ENCODE results near the gene ZNF689.
"Not testable (repeated sequence)": the region's sequence is repeated elsewhere in the genome, so short reads cannot be mapped to it uniquely, and the experiment has no call there.

Gene ZNF689

GRCh38 chr16:30609926-30610839 is at the start of gene ZNF689:
Gene ZNF689, minus strand, starts transcription at chr16:30610389. Its CDS starts 348 bp downstream, at chr16:30610041.
- peak; percentile 99 for DNase-seq (ENCODE audit: low read depth, low spot score)

- DNase-seq (ENCODE audit: low read depth, low spot score) = peak; percentile 99
Measured at GRCh38 chr16:30658731-30659506, 48.7 kb upstream of the ZNF689 start.

GRCh38 chr16:30657866-30658730 is 47.9 kb upstream of the ZNF689 start, which contains the start of gene FBRS:
Gene FBRS, plus strand, starts transcription at chr16:30658431. Its CDS starts 1,088 bp downstream, at chr16:30659519.
- peak; percentile 100 for DNase-seq (ENCODE audit: low read depth, low spot score)

GRCh38 chr16:30656974-30657865 is 47.0 kb upstream of the ZNF689 start:
- no peak for DNase-seq (ENCODE audit: low read depth, low spot score)

GRCh38 chr16:30656388-30656787 is 46.2 kb upstream of the ZNF689 start:
- DNase-seq (ENCODE audit: low read depth, low spot score) = no peak

- no peak for DNase-seq (ENCODE audit: low read depth, low spot score)
Measured at GRCh38 chr16:30655815-30656347, 45.7 kb upstream of the ZNF689 start.

GRCh38 chr16:30654856-30655255 is 44.7 kb upstream of the ZNF689 start:
- no peak for DNase-seq (ENCODE audit: low read depth, low spot score)

- no peak for DNase-seq (ENCODE audit: low read depth, low spot score)
Measured at GRCh38 chr16:30652718-30653117, 42.5 kb upstream of the ZNF689 start.

GRCh38 chr16:30652005-30652296 is 41.8 kb upstream of the ZNF689 start:
- DNase-seq (ENCODE audit: low read depth, low spot score) = no peak

GRCh38 chr16:30651124-30652004 is 41.2 kb upstream of the ZNF689 start:
- DNase-seq (ENCODE audit: low read depth, low spot score) = peak; percentile 31

- DNase-seq (ENCODE audit: low read depth, low spot score) = peak; percentile 100
Measured at GRCh38 chr16:30650369-30651123, 40.4 kb upstream of the ZNF689 start, which contains the start of gene PRR14. Gene PRR14, plus strand, starts transcription at chr16:30650960. Its CDS starts 686 bp downstream, at chr16:30651646.

- no peak for DNase-seq (ENCODE audit: low read depth, low spot score)
Measured at GRCh38 chr16:30649725-30650368, 39.7 kb upstream of the ZNF689 start.

GRCh38 chr16:30647274-30647571 is 37.0 kb upstream of the ZNF689 start:
- no peak for DNase-seq (ENCODE audit: low read depth, low spot score)

GRCh38 chr16:30645727-30646126 is 35.5 kb upstream of the ZNF689 start:
- DNase-seq (ENCODE audit: low read depth, low spot score) = no peak

- no peak for DNase-seq (ENCODE audit: low read depth, low spot score)
Measured at GRCh38 chr16:30644334-30644830, 34.2 kb upstream of the ZNF689 start.

- no peak for DNase-seq (ENCODE audit: low read depth, low spot score)
Measured at GRCh38 chr16:30641378-30641982, 31.3 kb upstream of the ZNF689 start.

GRCh38 chr16:30637944-30638343 is 27.8 kb upstream of the ZNF689 start:
- peak; percentile 32 for DNase-seq (ENCODE audit: low read depth, low spot score)

- not testable (repeated sequence) for DNase-seq (ENCODE audit: low read depth, low spot score)
Measured at GRCh38 chr16:30637139-30637538, 26.9 kb upstream of the ZNF689 start.
